Suprapubic skin (tissue), 4 donors: Measurements from ENCODE around the gene VCP. TPM values are rescaled to one million over a fixed set of nuclear protein-coding genes. Genes with fewer than 3 reads are reported as not detected.

Experiments used
- DNase-seq, 2 donors: peaks; one replicate each; pipeline ENCODE4 v3.0.0-alpha.2; 2019; ENCODE audit warnings: low spot score in 2 of 2
- H3K27ac ChIP-seq: fragments of 200-600 bp; sonication (generic); one replicate; pipeline ENCODE4 v1.5.1; 2019
- H3K27me3 ChIP-seq: fragments of 200-600 bp; sonication (generic); one replicate; pipeline ENCODE4 v1.5.1; 2019
- H3K36me3 ChIP-seq: fragments of 200-600 bp; sonication (generic); one replicate; pipeline ENCODE4 v1.5.1; 2019
- H3K4me1 ChIP-seq: fragments of 200-600 bp; sonication (generic); one replicate; pipeline ENCODE4 v1.5.1; 2019
- H3K4me3 ChIP-seq: fragments of 200-600 bp; sonication (generic); one replicate; pipeline ENCODE4 v1.5.1; 2019; ENCODE audit warnings: mild to moderate bottlenecking
- H3K9me3 ChIP-seq: fragments of 200-600 bp; sonication (generic); one replicate; pipeline ENCODE4 v1.5.1; 2019
- EP300 ChIP-seq: sonication (generic); formaldehyde crosslinking; IDR thresholded peaks from one replicate; pipeline ENCODE4 v1.6.1; 2017; ENCODE audit warnings: antibody characterized with exemption
- POLR2A ChIP-seq, 2 donors: fragments of 450-650 bp; IDR thresholded peaks; one replicate each; pipeline ENCODE4 v1.6.1; 2017; ENCODE audit warnings: antibody characterized with exemption in 2 of 2, mild to moderate bottlenecking in 2 of 2, moderate library complexity in 2 of 2
- POLR2AphosphoS5 ChIP-seq, 3 donors: sonication (generic); formaldehyde crosslinking; IDR thresholded peaks; one replicate each; pipeline ENCODE4 v1.6.1; 2017; ENCODE audit warnings: antibody characterized with exemption in 3 of 3
- WGBS: methylation state at CpG from one replicate; pipeline ENCODE4 v1.1.5; 2018; 5-methylcytosine and 5-hydroxymethylcytosine counted together
- total RNA-seq, 4 donors: library from RNA; depleted of rRNA; stranded (reverse); fragments of >200 nt; gene quantifications; one replicate each; pipeline ENCODE4 v1.1.0, GENCODE V29; 2016
- TF ChIP-seq, protein P1 (sequence below), 2 donors: fragments of 200-600 bp in 1 of 2; fragments of 450-650 bp in 1 of 2; sonication (generic) in 1 of 2; IDR thresholded peaks; one replicate each; pipeline ENCODE4 v1.5.1; 2016 to 2019; ENCODE audit warnings: antibody characterized with exemption in 2 of 2, mild to moderate bottlenecking in 1 of 2, moderate library complexity in 1 of 2

VCP gene
- total RNA-seq, 4 donors from 2014 or later, result 128 to 187 (median 159) TPM

- H3K9me3 ChIP-seq, result no peaks in the 10 kb centered on the region
- peak; percentile 91 to 93 for DNase-seq
- WGBS, result 0% methylated on average over 11 of the region's 79 CpGs
- H3K27me3 ChIP-seq, result no peaks in the 10 kb centered on the region
- peaks cover 31% of the 10 kb centered on the region for H3K4me1 ChIP-seq
- H3K36me3 ChIP-seq, result peaks cover 12% of the 10 kb centered on the region
- H3K4me3 ChIP-seq, result peak overlapping the region; percentile 96
- no peak for TF ChIP-seq EP300
- TF ChIP-seq, protein P1, sequence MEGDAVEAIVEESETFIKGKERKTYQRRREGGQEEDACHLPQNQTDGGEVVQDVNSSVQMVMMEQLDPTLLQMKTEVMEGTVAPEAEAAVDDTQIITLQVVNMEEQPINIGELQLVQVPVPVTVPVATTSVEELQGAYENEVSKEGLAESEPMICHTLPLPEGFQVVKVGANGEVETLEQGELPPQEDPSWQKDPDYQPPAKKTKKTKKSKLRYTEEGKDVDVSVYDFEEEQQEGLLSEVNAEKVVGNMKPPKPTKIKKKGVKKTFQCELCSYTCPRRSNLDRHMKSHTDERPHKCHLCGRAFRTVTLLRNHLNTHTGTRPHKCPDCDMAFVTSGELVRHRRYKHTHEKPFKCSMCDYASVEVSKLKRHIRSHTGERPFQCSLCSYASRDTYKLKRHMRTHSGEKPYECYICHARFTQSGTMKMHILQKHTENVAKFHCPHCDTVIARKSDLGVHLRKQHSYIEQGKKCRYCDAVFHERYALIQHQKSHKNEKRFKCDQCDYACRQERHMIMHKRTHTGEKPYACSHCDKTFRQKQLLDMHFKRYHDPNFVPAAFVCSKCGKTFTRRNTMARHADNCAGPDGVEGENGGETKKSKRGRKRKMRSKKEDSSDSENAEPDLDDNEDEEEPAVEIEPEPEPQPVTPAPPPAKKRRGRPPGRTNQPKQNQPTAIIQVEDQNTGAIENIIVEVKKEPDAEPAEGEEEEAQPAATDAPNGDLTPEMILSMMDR (IDR thresholded peaks at IDR 0.05), result peak in 1 of 2 donors; percentile 42
- peak in 2 of 3 donors; percentile 7 to 51 for TF ChIP-seq POLR2AphosphoS5 (IDR thresholded peaks at IDR 0.05)
- peak in 1 of 2 donors; percentile 27 for TF ChIP-seq POLR2A (IDR thresholded peaks at IDR 0.05)
- peak overlapping the region; percentile 100 for H3K27ac ChIP-seq
Observed at GRCh38 chr9:35071814-35072460, 488 bp downstream of the VCP start.

DNA sequence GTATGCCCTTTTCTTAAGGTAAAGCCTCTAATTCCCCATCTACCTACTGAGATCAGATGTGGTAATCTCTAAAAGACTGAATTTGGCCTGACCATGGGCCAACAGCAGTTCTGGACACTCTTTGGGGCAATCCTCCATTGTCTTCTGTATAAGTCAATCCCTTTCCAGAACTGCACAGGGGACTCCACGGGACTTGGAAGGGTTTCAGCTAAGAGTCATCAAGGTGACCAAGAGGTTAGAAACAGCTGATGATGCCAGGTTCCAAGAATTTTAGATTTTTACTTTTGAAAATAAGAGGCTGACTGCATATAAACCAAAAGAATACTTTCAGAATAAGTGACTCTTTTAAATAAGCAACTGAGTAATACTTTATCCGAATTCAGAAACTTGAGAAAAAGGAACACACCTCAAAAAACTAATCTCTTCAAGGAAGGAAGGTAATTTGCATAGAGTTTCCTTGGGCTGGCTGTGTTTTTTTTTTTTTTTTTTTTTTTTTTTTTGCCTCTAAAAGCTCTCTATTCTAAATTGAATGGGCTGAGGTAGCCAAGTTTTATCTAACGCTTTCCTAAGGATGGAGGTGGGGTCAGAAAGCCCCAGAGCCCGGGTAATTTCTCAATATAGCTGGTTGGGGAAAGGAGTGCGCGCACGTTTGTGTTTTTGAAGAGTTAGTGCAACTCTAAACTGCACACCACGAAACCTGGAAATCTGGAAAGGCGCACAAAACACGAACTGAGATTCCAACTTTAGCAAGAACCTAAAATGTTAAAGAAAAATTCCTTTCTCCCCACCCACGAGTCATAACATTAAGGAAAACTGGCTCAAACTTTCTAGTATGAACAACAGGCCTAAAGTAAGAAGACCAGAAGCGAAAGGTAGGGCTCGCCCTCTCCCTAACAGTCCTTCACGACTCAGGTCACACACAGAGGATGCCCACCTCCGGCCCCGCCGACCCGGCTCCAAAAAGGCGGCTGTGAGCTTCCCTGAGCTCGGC is 1.3 kb downstream of the VCP start:
- WGBS, result 2% methylated on average over 17 of the region's 20 CpGs
- Histone ChIP-seq H3K27ac (peak overlapping the region; percentile 100), H3K4me1 (peaks cover 31% of the 10 kb centered on the region), H3K36me3 (peaks cover 20% of the 10 kb centered on the region), H3K4me3 (peak overlapping the region; percentile 96), H3K27me3 (no peaks in the 10 kb centered on the region), H3K9me3 (no peaks in the 10 kb centered on the region)
- no peak for DNase-seq
- TF ChIP-seq, protein P1 (IDR thresholded peaks at IDR 0.05), result no peak
- TF ChIP-seq POLR2A (IDR thresholded peaks at IDR 0.05) (no peak), POLR2AphosphoS5 (IDR thresholded peaks at IDR 0.05) (no peak), EP300 (no peak)

DNA sequence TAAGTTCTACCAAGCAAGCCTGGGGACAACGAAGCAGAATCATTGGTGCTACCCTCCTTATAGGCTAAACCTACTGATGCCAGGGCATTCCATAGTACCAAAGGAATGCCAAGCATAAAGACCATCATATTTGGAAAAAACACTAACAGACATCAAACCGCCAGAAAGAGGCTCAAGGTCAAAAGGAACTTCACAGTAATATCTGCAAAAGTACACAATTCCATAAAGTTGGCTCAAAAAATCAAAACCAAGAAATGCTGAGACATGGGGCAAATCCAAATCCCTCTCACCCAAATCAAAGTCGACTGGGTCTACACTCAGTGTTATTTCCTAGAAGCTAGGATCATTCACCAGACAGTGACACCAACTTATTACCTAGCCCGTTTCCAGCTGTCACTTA is 3.4 kb downstream of the VCP start:
- DNase-seq, result no peak
- TF ChIP-seq, protein P1 (IDR thresholded peaks at IDR 0.05), result no peak
- no peak for TF ChIP-seq EP300
- no peak for TF ChIP-seq POLR2A (IDR thresholded peaks at IDR 0.05)
- TF ChIP-seq POLR2AphosphoS5 (IDR thresholded peaks at IDR 0.05), result no peak
- H3K4me3 ChIP-seq, result no peak overlapping the region
- H3K9me3 ChIP-seq, result no peaks in the 10 kb centered on the region
- no peak overlapping the region for H3K27ac ChIP-seq
- peaks cover 41% of the 10 kb centered on the region for H3K36me3 ChIP-seq
- no peaks in the 10 kb centered on the region for H3K27me3 ChIP-seq
- 77% methylated on average over 4 of the region's 4 CpGs for WGBS
- H3K4me1 ChIP-seq, result peaks cover 31% of the 10 kb centered on the region

DNA sequence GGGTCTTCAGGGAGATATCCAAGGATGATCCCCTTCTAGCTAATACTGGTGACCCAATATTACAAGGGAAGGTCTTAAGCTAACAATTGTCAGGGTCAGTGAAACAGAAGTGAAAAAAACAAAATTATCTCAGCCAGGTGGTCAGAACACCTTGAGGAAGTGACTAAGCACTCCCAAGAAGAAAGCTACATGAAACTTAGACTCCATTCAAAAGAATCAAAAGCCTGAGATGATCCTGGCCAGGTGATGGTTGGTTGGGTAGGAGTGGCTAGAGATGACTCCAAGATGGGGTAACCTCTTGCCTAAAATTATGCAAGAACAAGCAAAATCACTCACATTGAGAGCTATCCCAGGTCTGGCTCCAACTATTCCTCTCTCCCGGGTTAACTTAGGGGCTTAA is 5.4 kb downstream of the VCP start:
- Histone ChIP-seq H3K9me3 (no peaks in the 10 kb centered on the region), H3K4me3 (no peak overlapping the region), H3K4me1 (peaks cover 26% of the 10 kb centered on the region), H3K27ac (no peak overlapping the region), H3K27me3 (no peaks in the 10 kb centered on the region), H3K36me3 (peaks cover 61% of the 10 kb centered on the region)
- TF ChIP-seq POLR2AphosphoS5 (IDR thresholded peaks at IDR 0.05), result no peak
- WGBS, result 79% methylated on average over 1 of the region's 1 CpG
- no peak for DNase-seq

DNA sequence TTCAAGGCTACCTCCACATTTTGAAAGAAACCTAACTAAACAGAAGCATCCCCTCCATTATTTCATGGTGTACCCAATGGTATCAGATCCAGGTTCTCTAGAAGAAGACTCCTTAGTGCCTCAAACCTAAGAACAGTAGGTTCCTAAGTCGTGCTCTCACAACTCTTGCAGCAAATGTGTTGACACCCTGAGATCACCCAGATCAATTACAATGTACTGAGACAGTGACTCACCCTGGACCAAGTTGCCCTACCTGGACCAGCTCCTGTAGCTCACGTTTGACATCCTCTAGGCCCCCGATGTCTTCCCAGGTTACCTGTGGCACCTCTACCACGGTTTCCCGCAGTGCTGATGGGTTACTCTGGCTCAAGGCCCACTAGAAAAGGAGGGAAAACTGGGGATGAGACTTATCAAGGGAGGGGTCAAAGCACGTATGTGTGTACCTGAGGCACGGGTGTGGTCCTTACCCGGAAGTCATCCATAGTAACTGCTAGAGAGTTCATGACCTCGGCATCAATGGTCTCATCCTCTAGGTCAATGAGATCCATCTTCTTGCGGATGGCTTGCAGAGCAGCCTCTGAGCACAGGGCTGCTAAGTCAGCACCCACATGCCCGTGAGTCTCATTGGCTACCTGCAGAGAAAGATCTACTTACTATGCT is 11.7 kb downstream of the VCP start:
- DNase-seq, result no peak
- TF ChIP-seq, protein P1 (IDR thresholded peaks at IDR 0.05), result no peak
- TF ChIP-seq POLR2A (IDR thresholded peaks at IDR 0.05) (no peak), EP300 (no peak), POLR2AphosphoS5 (IDR thresholded peaks at IDR 0.05) (no peak)
- Histone ChIP-seq H3K4me1 (no peaks in the 10 kb centered on the region), H3K4me3 (no peak overlapping the region), H3K27ac (no peak overlapping the region), H3K36me3 (peaks cover 98% of the 10 kb centered on the region), H3K9me3 (no peaks in the 10 kb centered on the region), H3K27me3 (no peaks in the 10 kb centered on the region)
- whole genome bisulfite sequencing, result 93% methylated on average over 8 of the region's 11 CpGs
